Choroid plexus epithelial cell (primary cell): ENCODE measurements around the gene SLC4A7.

Experiments
- DNase-seq: peaks from one replicate; pipeline ENCODE4 v3.0.0-alpha.2; 2010; ENCODE audit warnings: low read depth
- H3K4me3 ChIP-seq: 2 replicates; pipeline ENCODE4 v1.5.1; 2011; ENCODE audit warnings: low read depth, mild to moderate bottlenecking, control low read depth, low read length, moderate library complexity
- CTCF ChIP-seq: conservative IDR thresholded peaks from 2 replicates; pipeline ENCODE4 v1.5.1; 2011; ENCODE audit warnings: low read depth, mild to moderate bottlenecking, control low read depth, inconsistent platforms, low read length, moderate library complexity

SLC4A7 gene

GRCh38 chr3:27521872-27522265 lies 37.7 kb upstream of the SLC4A7 start:
- DNase-seq, result no peak
- TF ChIP-seq CTCF, result no peak
- H3K4me3 ChIP-seq, result no peak overlapping the region

- no peak for TF ChIP-seq CTCF
- DNase-seq, result peak; percentile 97
- no peak overlapping the region for H3K4me3 ChIP-seq
Observed at GRCh38 chr3:27521179-27521871, 37.1 kb upstream of the SLC4A7 start.

GRCh38 chr3:27511724-27512422 lies 27.7 kb upstream of the SLC4A7 start:
- no peak for DNase-seq
- TF ChIP-seq CTCF, result no peak
- no peak overlapping the region for H3K4me3 ChIP-seq

DNA sequence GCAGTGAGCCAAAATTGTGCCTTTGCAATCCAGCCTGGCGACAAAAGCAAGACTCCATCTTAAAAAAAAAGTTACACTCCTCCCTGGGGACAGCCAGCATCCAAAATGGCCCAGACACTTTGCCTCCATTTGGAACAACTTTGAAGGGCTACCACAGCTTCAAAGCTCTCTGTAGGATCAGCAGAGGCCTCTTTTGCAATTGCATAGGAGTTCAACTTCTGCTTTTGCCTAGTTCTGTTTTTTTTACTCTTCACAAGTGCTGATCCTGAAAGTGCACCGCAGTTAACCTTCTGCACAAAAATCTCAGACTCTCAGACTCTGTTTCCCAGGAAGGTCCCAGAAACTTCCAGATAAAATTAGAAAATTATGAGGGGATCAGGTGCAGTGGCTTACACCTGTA lies 25.2 kb upstream of the SLC4A7 start:
- TF ChIP-seq CTCF, result no peak
- H3K4me3 ChIP-seq, result no peak overlapping the region
- DNase-seq, result no peak

DNA sequence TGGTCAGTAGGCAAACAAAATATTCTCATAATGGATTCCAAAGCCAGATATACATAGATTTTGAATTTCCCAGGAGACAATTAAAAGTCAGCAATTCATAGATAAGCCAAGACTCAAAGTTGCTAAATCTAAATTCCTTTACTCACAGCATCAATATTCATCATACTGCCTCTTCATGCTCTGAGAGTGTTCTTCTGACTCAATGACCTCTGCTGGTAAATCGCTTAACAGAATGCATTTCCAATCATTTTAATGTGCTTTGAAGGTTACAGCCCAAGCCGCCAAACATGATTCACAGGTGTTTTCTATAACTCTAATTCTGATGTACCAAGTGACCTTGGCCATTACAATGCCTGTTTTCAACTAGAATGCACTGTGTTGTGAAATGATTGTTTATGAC lies 24.2 kb upstream of the SLC4A7 start:
- H3K4me3 ChIP-seq, result no peak overlapping the region
- DNase-seq, result no peak
- no peak for TF ChIP-seq CTCF

- no peak for DNase-seq
- no peak overlapping the region for H3K4me3 ChIP-seq
- TF ChIP-seq CTCF, result no peak
Observed at GRCh38 chr3:27507515-27508266, 23.5 kb upstream of the SLC4A7 start.

DNA sequence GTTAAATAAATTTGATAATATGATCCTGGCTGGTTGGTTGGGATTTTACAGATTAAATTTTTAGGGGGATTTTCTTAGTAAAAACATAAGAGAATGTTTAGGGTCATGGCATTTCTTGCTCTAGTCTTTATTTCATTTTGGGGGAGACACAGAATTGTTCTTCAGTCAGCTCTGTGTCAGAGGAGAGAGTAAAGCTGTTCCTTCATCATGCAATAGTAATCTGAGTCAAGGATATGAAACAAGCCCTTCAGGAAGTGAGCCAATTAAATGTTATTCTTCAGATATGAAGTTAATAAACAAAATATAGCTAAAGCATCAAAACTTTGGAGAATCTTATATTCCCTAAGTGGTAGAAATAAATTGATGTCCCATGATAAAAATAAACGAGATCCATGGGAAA lies 22.9 kb upstream of the SLC4A7 start:
- no peak for TF ChIP-seq CTCF
- DNase-seq, result no peak

More for the DNA sequence above, 22.9 kb upstream of the SLC4A7 start:
- no peak overlapping the region for H3K4me3 ChIP-seq
